ENCODE data around the gene CCDC51.
"Not testable (repeated sequence)": the region's sequence is repeated elsewhere in the genome, so short reads cannot be mapped to it uniquely, and the experiment has no call there.

GRCh38 chr3:48474031-48474430 lies 34.1 kb upstream of the CCDC51 start:
- TF ChIP-seq POLR2AphosphoS5, POLR2A (IDR thresholded peaks at IDR 0.05): not testable (repeated sequence)
